ENCODE results near the gene PCAT7.
"Not testable (repeated sequence)": the region's sequence is repeated elsewhere in the genome, so short reads cannot be mapped to it uniquely, and the experiment has no call there.

Gene PCAT7

DNA sequence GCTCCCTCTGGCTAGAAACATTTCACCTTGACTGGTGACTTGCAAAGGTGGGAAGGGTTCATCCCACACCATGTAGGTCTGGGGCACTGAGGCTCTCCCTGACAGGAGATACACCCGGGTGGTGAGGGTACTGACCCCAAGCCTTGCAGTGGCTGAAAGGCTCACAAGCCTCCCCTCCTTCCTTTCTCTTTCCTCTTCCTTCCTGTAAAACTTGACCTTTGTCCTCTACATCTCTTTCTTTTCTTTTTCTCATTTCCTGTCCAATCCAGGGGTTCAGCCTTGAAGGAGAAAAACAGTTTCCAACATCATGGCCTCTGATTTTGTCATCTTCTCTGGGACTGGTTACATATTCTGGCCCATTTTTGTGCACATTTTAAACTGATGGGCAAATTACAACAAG is 22.2 kb downstream of the PCAT7 start:
- peaks cover 16% of the 10 kb centered on the region for H3K27me3 Mint-ChIP-seq (ENCODE audit: low read depth)

GRCh38 chr9:94577571-94577970 is 22.7 kb downstream of the PCAT7 start:
- H3K36me3 Mint-ChIP-seq (ENCODE audit: low read depth): no peaks in the 10 kb centered on the region
- peaks cover 3% of the 10 kb centered on the region for H3K4me1 Mint-ChIP-seq (ENCODE audit: low read depth)
- no peak overlapping the region for H3K4me3 Mint-ChIP-seq
- no peak for DNase-seq (ENCODE audit: low spot score)
- H3K27me3 Mint-ChIP-seq (ENCODE audit: low read depth): peaks cover 11% of the 10 kb centered on the region
- H3K27ac Mint-ChIP-seq: no peak overlapping the region
- H3K9me3 Mint-ChIP-seq: no peaks in the 10 kb centered on the region

More for the DNA sequence above, 22.2 kb downstream of the PCAT7 start:
- Mint-ChIP-seq H3K9me3 (no peaks in the 10 kb centered on the region), H3K4me3 (no peak overlapping the region), H3K27ac (no peak overlapping the region), H3K4me1 (ENCODE audit: low read depth) (peaks cover 3% of the 10 kb centered on the region), H3K36me3 (ENCODE audit: low read depth) (no peaks in the 10 kb centered on the region)
- DNase-seq (ENCODE audit: low spot score): no peak

DNA sequence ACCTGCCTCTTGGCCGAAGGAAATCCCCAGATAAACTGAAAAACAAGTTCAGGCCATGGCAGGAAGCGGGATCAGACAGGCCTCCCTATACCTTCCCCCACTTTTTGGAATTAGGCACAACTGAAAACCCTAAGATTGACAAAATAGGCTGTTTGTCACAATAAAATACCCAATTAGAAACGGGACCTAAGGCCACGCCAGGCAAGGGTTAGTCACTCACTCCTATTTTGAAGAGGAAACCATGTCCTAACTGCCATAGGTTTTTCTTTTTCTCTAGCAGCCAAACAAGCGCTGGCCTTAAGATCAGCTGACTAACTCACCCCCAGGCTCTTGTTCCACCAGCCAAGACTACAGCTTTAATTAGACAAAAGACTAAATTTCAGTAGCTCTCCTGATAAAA is 26.8 kb downstream of the PCAT7 start:
- DNase-seq (ENCODE audit: low spot score): no peak
- no peaks in the 10 kb centered on the region for H3K27me3 Mint-ChIP-seq (ENCODE audit: low read depth)
- no peak overlapping the region for H3K27ac Mint-ChIP-seq
- peaks cover 13% of the 10 kb centered on the region for H3K4me1 Mint-ChIP-seq (ENCODE audit: low read depth)
- H3K4me3 Mint-ChIP-seq: no peak overlapping the region
- no peaks in the 10 kb centered on the region for H3K36me3 Mint-ChIP-seq (ENCODE audit: low read depth)
- no peaks in the 10 kb centered on the region for H3K9me3 Mint-ChIP-seq

GRCh38 chr9:94584555-94584954 is 29.7 kb downstream of the PCAT7 start:
- no peaks in the 10 kb centered on the region for H3K27me3 Mint-ChIP-seq (ENCODE audit: low read depth)
- no peaks in the 10 kb centered on the region for H3K9me3 Mint-ChIP-seq
- no peak overlapping the region for H3K4me3 Mint-ChIP-seq
- no peak overlapping the region for H3K27ac Mint-ChIP-seq
- DNase-seq (ENCODE audit: low spot score): no peak
- peaks cover 10% of the 10 kb centered on the region for H3K4me1 Mint-ChIP-seq (ENCODE audit: low read depth)
- H3K36me3 Mint-ChIP-seq (ENCODE audit: low read depth): no peaks in the 10 kb centered on the region

DNA sequence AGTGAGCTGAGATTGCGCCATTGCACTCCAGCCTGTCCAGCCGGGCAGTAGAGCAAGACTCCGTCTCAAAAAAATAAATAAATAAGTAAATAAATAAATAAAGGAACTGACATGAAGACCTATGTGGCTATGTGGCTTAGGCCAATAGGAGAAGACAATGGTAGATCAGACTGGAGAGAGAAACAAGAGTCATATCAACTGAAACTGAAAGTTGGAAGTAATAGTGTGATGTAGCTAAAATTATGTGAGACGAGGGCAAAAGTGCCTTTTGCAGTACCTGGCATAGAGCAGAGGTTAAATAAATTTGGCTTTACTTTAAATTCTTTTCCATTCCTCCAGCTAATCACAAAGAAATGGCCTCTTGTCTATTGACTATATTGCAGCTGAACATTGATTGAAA is 31.4 kb downstream of the PCAT7 start:
- no peak for DNase-seq (ENCODE audit: low spot score)
- no peaks in the 10 kb centered on the region for H3K36me3 Mint-ChIP-seq (ENCODE audit: low read depth)
- peaks cover 10% of the 10 kb centered on the region for H3K4me1 Mint-ChIP-seq (ENCODE audit: low read depth)
- no peak overlapping the region for H3K27ac Mint-ChIP-seq
- peak overlapping the region; percentile 21 for H3K4me3 Mint-ChIP-seq
- H3K27me3 Mint-ChIP-seq (ENCODE audit: low read depth): no peaks in the 10 kb centered on the region
- no peaks in the 10 kb centered on the region for H3K9me3 Mint-ChIP-seq

DNA sequence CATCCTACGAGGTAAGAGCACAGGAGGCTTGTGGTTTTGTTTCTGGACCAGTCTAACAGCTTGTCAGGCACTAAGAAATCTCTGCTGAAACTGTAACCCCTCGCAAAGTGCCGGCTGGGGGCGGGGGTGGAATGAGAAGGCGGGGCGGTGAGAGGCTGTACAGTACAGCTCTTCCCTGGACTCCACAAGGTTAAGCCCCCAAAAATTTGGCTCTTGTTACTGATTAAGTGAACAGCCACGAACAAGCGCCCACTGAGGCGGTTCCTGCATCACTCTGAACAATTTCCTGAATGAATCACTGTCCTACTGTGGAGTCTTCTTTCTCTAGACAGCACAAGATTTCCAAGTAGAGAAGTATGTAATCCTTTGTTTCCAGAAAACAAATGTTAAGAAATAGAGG is 31.9 kb downstream of the PCAT7 start:
- no peak overlapping the region for H3K27ac Mint-ChIP-seq
- peak overlapping the region; percentile 21 for H3K4me3 Mint-ChIP-seq
- H3K36me3 Mint-ChIP-seq (ENCODE audit: low read depth): no peaks in the 10 kb centered on the region
- H3K27me3 Mint-ChIP-seq (ENCODE audit: low read depth): no peaks in the 10 kb centered on the region
- no peaks in the 10 kb centered on the region for H3K9me3 Mint-ChIP-seq
- H3K4me1 Mint-ChIP-seq (ENCODE audit: low read depth): peaks cover 10% of the 10 kb centered on the region
- DNase-seq (ENCODE audit: low spot score): no peak

DNA sequence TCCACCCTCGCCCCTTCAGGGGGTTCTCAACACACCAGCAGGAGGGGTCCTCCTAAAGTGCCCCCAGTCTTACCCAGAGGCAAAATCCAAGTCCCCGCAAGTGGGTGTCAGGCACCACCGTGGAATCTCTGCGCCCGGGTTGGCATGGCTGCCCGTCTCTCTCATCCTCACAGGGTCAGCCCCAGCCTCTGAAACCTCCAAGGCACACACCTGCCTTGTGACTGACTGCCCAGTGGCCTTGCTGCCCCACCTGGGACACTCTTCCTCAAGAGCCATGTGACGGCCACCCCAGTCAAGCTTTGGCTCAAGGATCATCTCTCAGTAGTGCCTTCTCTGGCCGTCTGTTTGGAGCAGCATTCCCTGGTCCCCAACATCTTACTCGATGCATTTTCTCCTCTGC is 33.8 kb downstream of the PCAT7 start:
- Mint-ChIP-seq H3K36me3 (ENCODE audit: low read depth) (no peaks in the 10 kb centered on the region), H3K4me1 (ENCODE audit: low read depth) (peaks cover 10% of the 10 kb centered on the region), H3K9me3 (no peaks in the 10 kb centered on the region), H3K27ac (no peak overlapping the region), H3K4me3 (no peak overlapping the region), H3K27me3 (ENCODE audit: low read depth) (no peaks in the 10 kb centered on the region)
- DNase-seq (ENCODE audit: low spot score): no peak

- not testable (repeated sequence) for H3K36me3 Mint-ChIP-seq (ENCODE audit: low read depth); H3K27ac Mint-ChIP-seq; H3K9me3 Mint-ChIP-seq; DNase-seq (ENCODE audit: low spot score); H3K4me1 Mint-ChIP-seq (ENCODE audit: low read depth); H3K4me3 Mint-ChIP-seq; H3K27me3 Mint-ChIP-seq (ENCODE audit: low read depth)
These were observed 36.2 kb downstream of the PCAT7 start for GRCh38 chr9:94591046-94591545.

DNA sequence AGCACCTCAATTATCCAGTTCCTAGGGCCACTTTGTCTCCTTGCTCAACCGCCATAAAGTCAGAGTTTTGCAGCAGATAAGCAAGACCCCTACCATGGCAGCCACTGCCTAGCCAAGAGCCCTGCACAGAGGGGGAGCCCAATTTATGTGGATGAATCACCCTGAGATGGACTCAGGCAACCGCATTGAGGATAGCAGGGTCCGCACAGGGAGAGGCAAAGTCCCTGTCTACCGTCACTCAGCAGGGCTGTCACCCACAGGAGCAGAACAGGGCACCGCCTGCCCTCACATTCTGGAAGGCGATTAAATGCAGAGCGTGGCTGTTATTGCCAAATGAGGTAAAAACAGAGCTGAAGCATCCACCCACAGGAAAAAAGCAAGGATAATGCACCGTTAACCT is 37.0 kb downstream of the PCAT7 start:
- Mint-ChIP-seq H3K27me3 (ENCODE audit: low read depth) (peaks cover 3% of the 10 kb centered on the region), H3K27ac (no peak overlapping the region), H3K36me3 (ENCODE audit: low read depth) (no peaks in the 10 kb centered on the region), H3K4me1 (ENCODE audit: low read depth) (no peaks in the 10 kb centered on the region), H3K9me3 (no peaks in the 10 kb centered on the region), H3K4me3 (no peak overlapping the region)
- DNase-seq (ENCODE audit: low spot score): no peak

DNA sequence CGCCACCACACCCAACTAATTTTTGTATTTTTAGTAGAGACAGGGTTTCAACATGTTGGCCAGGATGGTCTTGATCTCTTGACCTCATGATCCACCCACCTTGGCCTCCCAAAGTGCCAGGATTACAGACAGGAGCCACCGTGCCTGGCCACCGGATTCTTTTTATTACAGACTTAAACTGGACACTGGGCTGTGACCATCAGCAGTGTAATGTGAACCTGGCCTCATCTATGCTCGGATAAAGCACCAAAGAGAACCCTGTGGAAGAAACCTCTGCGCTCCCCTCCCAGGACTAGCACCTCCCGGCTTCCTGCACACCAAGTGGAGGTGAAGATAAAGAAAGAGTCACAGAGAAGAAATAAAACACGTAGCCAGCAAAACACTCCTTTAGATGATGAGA is 37.8 kb downstream of the PCAT7 start:
- not testable (repeated sequence) for H3K4me3 Mint-ChIP-seq; H3K9me3 Mint-ChIP-seq; H3K36me3 Mint-ChIP-seq (ENCODE audit: low read depth); H3K4me1 Mint-ChIP-seq (ENCODE audit: low read depth); DNase-seq (ENCODE audit: low spot score); H3K27me3 Mint-ChIP-seq (ENCODE audit: low read depth); H3K27ac Mint-ChIP-seq

DNA sequence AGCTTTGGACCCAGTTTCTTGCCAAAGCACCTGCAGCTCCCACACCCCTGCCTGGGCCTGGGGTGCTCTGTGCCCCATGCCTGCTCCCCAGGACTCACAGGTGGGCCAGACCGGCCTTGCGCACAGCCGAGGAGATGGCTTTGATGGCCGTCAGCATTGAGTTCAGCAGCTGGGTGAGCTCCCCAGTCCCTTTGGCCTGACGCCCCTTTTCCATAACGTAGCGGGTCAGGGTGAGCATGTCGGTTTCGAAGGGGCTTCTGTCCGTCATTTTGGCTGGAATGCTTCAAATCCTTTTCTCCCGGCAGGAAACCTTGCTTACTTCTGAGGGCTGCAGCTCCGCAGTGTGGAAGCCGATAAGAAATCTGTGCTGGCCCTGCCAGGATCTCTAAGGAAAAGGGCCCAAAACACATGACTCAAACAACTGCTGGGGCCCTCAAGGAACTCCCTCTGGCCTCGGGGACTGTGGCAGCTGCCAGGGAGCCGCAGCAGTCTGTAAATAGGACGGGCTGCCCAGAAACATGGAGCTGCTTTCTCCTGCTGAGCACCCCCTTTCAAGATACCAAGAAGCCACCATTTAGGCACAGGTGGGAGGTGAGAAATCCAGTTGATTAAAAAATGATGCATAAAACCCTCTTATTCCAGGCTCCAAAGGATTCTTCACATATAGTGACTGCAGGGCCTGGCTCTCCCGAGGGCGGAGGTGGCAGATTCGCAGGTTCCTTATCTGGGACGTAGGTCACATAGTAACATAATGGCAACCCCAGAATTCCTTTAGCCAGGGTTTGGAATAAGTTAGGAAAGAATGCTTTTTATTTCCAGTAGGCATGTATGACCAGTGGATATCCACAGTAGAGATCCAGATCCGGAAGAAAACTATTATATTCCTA is 38.8 kb downstream of the PCAT7 start, which contains the start of gene FBP2:
FBP2 (minus strand) TSS at position 366 of the 887 bp plus-strand sequence; CDS start at position 268, 98 bp downstream.
- no peak within 1 kb of the TSS for H3K27ac Mint-ChIP-seq
- no peak within 1 kb of the TSS for H3K4me3 Mint-ChIP-seq
- H3K36me3 Mint-ChIP-seq (ENCODE audit: low read depth): no peaks in the 10 kb centered on the region
- no peaks in the 10 kb centered on the region for H3K4me1 Mint-ChIP-seq (ENCODE audit: low read depth)
- H3K27me3 Mint-ChIP-seq (ENCODE audit: low read depth): peaks cover 3% of the 10 kb centered on the region
- DNase-seq (ENCODE audit: low spot score): no peak
- H3K9me3 Mint-ChIP-seq: no peaks in the 10 kb centered on the region

DNA sequence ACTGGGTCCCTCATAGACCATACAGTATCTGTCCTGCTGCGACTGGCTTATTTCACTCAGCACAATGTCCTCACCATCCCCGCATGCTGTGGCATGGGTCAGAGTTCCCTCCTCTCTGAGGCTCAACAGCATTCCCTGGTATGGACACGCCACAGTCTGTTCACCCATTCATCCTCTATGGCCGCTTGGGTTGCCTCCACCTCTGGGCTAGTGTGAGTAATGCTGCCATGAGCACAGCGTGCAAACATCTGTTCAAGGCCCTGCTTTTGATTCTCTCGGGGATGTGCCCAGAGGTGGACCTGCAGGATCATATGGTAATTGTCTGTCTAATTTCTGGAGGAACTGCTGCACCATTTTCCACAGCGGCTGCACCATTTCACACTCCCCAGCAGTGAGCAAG is 44.2 kb downstream of the PCAT7 start:
- DNase-seq (ENCODE audit: low spot score): no peak
- peaks cover 3% of the 10 kb centered on the region for H3K4me1 Mint-ChIP-seq (ENCODE audit: low read depth)
- H3K36me3 Mint-ChIP-seq (ENCODE audit: low read depth): no peaks in the 10 kb centered on the region
- no peaks in the 10 kb centered on the region for H3K9me3 Mint-ChIP-seq
- H3K4me3 Mint-ChIP-seq: no peak overlapping the region
- H3K27me3 Mint-ChIP-seq (ENCODE audit: low read depth): peaks cover 5% of the 10 kb centered on the region
- H3K27ac Mint-ChIP-seq: no peak overlapping the region

GRCh38 chr9:94600258-94600657 is 45.4 kb downstream of the PCAT7 start:
- H3K27me3 Mint-ChIP-seq (ENCODE audit: low read depth): peaks cover 7% of the 10 kb centered on the region
- H3K9me3 Mint-ChIP-seq: no peaks in the 10 kb centered on the region
- H3K4me3 Mint-ChIP-seq: no peak overlapping the region
- H3K27ac Mint-ChIP-seq: no peak overlapping the region
- H3K4me1 Mint-ChIP-seq (ENCODE audit: low read depth): peaks cover 3% of the 10 kb centered on the region
- H3K36me3 Mint-ChIP-seq (ENCODE audit: low read depth): no peaks in the 10 kb centered on the region
- DNase-seq (ENCODE audit: low spot score): no peak

- no peaks in the 10 kb centered on the region for H3K36me3 Mint-ChIP-seq (ENCODE audit: low read depth)
- H3K9me3 Mint-ChIP-seq: no peaks in the 10 kb centered on the region
- H3K27me3 Mint-ChIP-seq (ENCODE audit: low read depth): peaks cover 12% of the 10 kb centered on the region
- H3K4me1 Mint-ChIP-seq (ENCODE audit: low read depth): peaks cover 3% of the 10 kb centered on the region
- no peak overlapping the region for H3K27ac Mint-ChIP-seq
- no peak for DNase-seq (ENCODE audit: low spot score)
- H3K4me3 Mint-ChIP-seq: no peak overlapping the region
These were observed 45.8 kb downstream of the PCAT7 start for GRCh38 chr9:94600715-94601114.

GRCh38 chr9:94602666-94603065 is 47.8 kb downstream of the PCAT7 start:
- H3K27me3 Mint-ChIP-seq (ENCODE audit: low read depth): peaks cover 25% of the 10 kb centered on the region
- H3K4me1 Mint-ChIP-seq (ENCODE audit: low read depth): peaks cover 3% of the 10 kb centered on the region
- no peak for DNase-seq (ENCODE audit: low spot score)
- H3K27ac Mint-ChIP-seq: no peak overlapping the region
- H3K4me3 Mint-ChIP-seq: no peak overlapping the region
- no peaks in the 10 kb centered on the region for H3K9me3 Mint-ChIP-seq
- H3K36me3 Mint-ChIP-seq (ENCODE audit: low read depth): no peaks in the 10 kb centered on the region
